CD4-positive, CD25-positive, alpha-beta regulatory T cell (primary cell): ENCODE measurements around the gene GCLM. TPM values are rescaled to one million over a fixed set of nuclear protein-coding genes. Genes with fewer than 3 reads are reported as not detected.

Source experiments
- ATAC-seq, 2 donors: fragments of 150-1000 bp; cut with Tn5 transposase; one replicate each; pipeline ENCODE4 v1.10.0; 2021; ENCODE audit warnings: low read depth in 2 of 2, moderate number of reproducible peaks in 2 of 2, moderate library complexity in 1 of 2
- DNase-seq, 3 donors: peaks; one replicate each; pipeline versions ENCODE4 v3.0.0 to v3.0.0-alpha.2; 2012 to 2022; ENCODE audit warnings: mixed read lengths in 1 of 3
- H3K27ac ChIP-seq: one replicate; pipeline ENCODE4 v1.7.0; 2013; ENCODE audit warnings: mild to moderate bottlenecking, low read length; ENCODE audit not compliant: insufficient read depth, poor library complexity, severe bottlenecking
- H3K27me3 ChIP-seq: one replicate; pipeline ENCODE4 v1.7.0; 2013; ENCODE audit warnings: low read length; ENCODE audit not compliant: control insufficient read depth, insufficient read depth
- H3K36me3 ChIP-seq: one replicate; pipeline ENCODE4 v1.7.0; 2013; ENCODE audit warnings: mild to moderate bottlenecking, low read length, moderate library complexity; ENCODE audit not compliant: control insufficient read depth, insufficient read depth
- H3K4me1 ChIP-seq: 2 replicates; pipeline ENCODE4 v1.7.0; 2013; ENCODE audit warnings: mild to moderate bottlenecking, low read length; ENCODE audit not compliant: insufficient read depth, control insufficient read depth, poor library complexity, severe bottlenecking
- H3K4me3 ChIP-seq: one replicate; pipeline ENCODE4 v1.7.0; 2013; ENCODE audit warnings: low read depth, mild to moderate bottlenecking, low read length, moderate library complexity
- H3K9me3 ChIP-seq, 2 experiments: 1 replicate in 1 of 2; 2 replicates in 1 of 2; pipeline ENCODE4 v1.7.0; 2013; ENCODE audit warnings: low read length in 2 of 2, mild to moderate bottlenecking in 1 of 2, moderate library complexity in 1 of 2; ENCODE audit not compliant: control insufficient read depth in 2 of 2
- H3K27ac Mint-ChIP-seq, 3 donors: one replicate each; pipeline ENCODE4 v1.8.0; 2020 to 2022; ENCODE audit warnings: mild to moderate bottlenecking in 3 of 3, mixed read lengths in 3 of 3, moderate library complexity in 2 of 3
- H3K27me3 Mint-ChIP-seq: one replicate; pipeline ENCODE4 v1.8.0; 2022; ENCODE audit warnings: mild to moderate bottlenecking, mixed read lengths
- H3K36me3 Mint-ChIP-seq: one replicate; pipeline ENCODE4 v1.8.0; 2020; ENCODE audit warnings: mixed read lengths
- H3K4me1 Mint-ChIP-seq, 4 donors: one replicate each; pipeline ENCODE4 v1.8.0; 2020 to 2022; ENCODE audit warnings: mixed read lengths in 4 of 4, mild to moderate bottlenecking in 1 of 4
- H3K4me3 Mint-ChIP-seq, 4 donors: one replicate each; pipeline ENCODE4 v1.8.0; 2020 to 2022; ENCODE audit warnings: mild to moderate bottlenecking in 4 of 4, mixed read lengths in 4 of 4, moderate library complexity in 3 of 4
- H3K9me3 Mint-ChIP-seq, 7 donors: one replicate each; pipeline ENCODE4 v1.8.0; 2020 to 2022; ENCODE audit warnings: mixed read lengths in 7 of 7, mild to moderate bottlenecking in 3 of 7, moderate library complexity in 2 of 7
- polyA plus RNA-seq, 4 donors: library from polyadenylated mRNA; unstranded; fragments of 300-500 nt; fragmentation: Illumina TruSeq; gene quantifications; one replicate each; pipeline ENCODE4 v1.2.3, GENCODE V29; 2021
- total RNA-seq: library from RNA; stranded (reverse); gene quantifications from one replicate; pipeline ENCODE4 v1.2.3, GENCODE V29; 2022

GCLM gene
- total and polyA plus RNA-seq, 5 donors from 2014 or later: 5.5 to 17.3 (median 8.6) TPM

DNA sequence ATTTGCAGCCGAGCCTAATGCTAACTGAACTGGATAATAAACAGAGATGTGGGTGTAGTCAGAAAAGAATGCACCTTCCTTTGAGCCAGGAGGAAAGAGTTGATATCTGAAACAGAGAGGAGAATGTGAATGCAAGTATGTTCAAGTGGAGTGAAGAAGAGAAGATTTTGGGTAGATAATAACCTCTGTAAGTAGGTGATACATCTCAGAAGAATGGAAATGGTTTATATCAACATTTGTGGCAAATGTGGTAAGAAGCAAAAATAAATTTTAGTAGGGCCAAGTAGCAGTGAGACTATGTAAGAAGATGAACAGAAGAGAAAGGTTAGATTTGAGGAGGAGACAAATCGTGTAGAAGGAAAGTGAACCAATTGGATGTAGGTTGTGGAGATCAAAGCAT is 28.5 kb downstream of the GCLM start:
- peaks cover 17 to 41% (median 30%) of the 10 kb centered on the region in 4 donors for H3K4me1 Mint-ChIP-seq
- peaks cover 33% of the 10 kb centered on the region for H3K4me1 ChIP-seq
- peak overlapping the region; percentile 25 to 76 (median 48) for H3K4me3 Mint-ChIP-seq
- no peak overlapping the region for H3K27ac ChIP-seq
- H3K4me3 ChIP-seq: no peak overlapping the region
- H3K9me3 ChIP-seq: no peaks in the 10 kb centered on the region
- peaks cover 13% of the 10 kb centered on the region for H3K36me3 ChIP-seq
- H3K27me3 ChIP-seq: no peaks in the 10 kb centered on the region
- ATAC-seq: no peak
- peaks cover 0 to 2% (median 0%) of the 10 kb centered on the region in 7 donors for H3K9me3 Mint-ChIP-seq
- H3K27ac Mint-ChIP-seq: peak overlapping the region; percentile 8 to 89 (median 71)
- H3K27me3 Mint-ChIP-seq: no peaks in the 10 kb centered on the region
- no peak for DNase-seq
- H3K36me3 Mint-ChIP-seq: peaks cover 14% of the 10 kb centered on the region

DNA sequence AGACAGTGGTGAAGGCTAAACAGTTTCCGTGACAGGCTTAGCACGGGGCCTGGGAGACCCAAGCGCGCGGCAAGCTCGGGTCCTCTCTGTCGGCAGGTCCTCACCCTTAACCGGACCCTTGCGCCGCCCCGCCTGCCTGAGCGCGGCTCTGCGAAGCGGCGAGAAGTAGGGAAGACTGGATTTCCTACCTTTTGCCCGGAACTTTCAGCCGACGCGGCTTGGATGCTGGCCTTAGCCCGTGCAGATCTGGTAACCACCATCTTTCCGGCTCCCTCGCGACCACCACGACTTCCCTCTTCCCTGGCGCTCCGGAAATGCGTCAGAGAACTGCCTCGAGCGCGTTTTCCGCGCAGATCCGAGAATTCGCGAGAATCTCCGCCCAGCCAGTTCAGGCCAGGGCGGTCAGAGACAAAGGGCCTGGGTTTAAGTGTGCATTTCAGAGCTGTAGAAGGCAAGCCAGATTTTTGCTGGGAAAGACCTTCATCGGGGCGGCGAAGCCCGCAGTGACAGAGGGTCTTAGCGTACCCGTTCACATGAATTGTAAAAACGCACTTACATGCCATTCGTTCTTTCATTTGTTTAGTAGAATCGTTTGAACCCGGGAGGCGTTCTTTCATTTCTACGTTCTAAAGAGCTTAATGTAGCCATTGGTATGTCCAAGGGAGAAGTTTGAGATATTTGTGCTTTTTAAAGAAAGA is 30.2 kb downstream of the GCLM start, which contains the start of gene DNTTIP2:
TSS of gene DNTTIP2 (minus strand) at position 318 of the 698 bp plus-strand sequence. CDS start at position 260, 58 bp downstream.
- peak within 1 kb of the TSS; percentile 91 for H3K27ac ChIP-seq
- H3K36me3 ChIP-seq: peaks cover 30% of the 10 kb centered on the region
- H3K27me3 ChIP-seq: no peaks in the 10 kb centered on the region
- H3K4me3 Mint-ChIP-seq: peak within 1 kb of the TSS; percentile 92 to 100 (median 98)
- peaks cover 33% of the 10 kb centered on the region for H3K4me1 ChIP-seq
- peaks cover 29% of the 10 kb centered on the region for H3K36me3 Mint-ChIP-seq
- ATAC-seq (peak; percentile 90), DNase-seq (peak; percentile 80 to 94 (median 86))
- H3K27ac Mint-ChIP-seq: peak within 1 kb of the TSS; percentile 92 to 99 (median 99)
- H3K27me3 Mint-ChIP-seq: no peaks in the 10 kb centered on the region
- H3K9me3 ChIP-seq: no peaks in the 10 kb centered on the region
- H3K4me1 Mint-ChIP-seq: peaks cover 17 to 56% (median 42%) of the 10 kb centered on the region in 4 donors
- peak within 1 kb of the TSS; percentile 100 for H3K4me3 ChIP-seq
- peaks cover 0 to 2% (median 0%) of the 10 kb centered on the region in 7 donors for H3K9me3 Mint-ChIP-seq

DNA sequence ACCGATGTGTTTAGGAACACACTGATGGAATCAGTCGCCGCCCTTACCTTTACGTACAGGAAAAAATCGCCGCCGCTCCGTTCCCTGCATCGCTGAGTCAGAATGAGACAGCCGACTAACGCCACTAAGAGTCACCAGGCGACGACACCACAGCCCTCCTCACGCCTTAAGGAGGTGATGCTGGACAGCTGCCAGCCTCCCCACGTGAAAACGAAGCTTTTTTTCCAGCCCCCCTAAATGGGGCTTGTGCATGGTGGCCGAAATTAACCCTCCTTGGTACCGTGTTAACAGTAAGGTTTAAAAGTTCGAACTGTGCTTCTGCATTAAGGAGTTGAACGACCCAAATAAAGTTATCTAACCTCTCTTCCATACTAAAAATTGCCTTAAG is 30.7 kb downstream of the GCLM start:
- Mint-ChIP-seq H3K27ac (peak overlapping the region; percentile 92 to 99 (median 99)), H3K36me3 (peaks cover 32% of the 10 kb centered on the region), H3K9me3 (peaks cover 0 to 2% (median 0%) of the 10 kb centered on the region in 7 donors), H3K4me1 (peaks cover 17 to 59% (median 43%) of the 10 kb centered on the region in 4 donors), H3K27me3 (no peaks in the 10 kb centered on the region), H3K4me3 (peak overlapping the region; percentile 92 to 100 (median 98))
- DNase-seq (peak in 2 of 3 donors; percentile 39 to 49), ATAC-seq (peak; percentile 27 to 33)
- Histone ChIP-seq H3K4me3 (peak overlapping the region; percentile 100), H3K4me1 (peaks cover 33% of the 10 kb centered on the region), H3K27ac (peak overlapping the region; percentile 91), H3K36me3 (peaks cover 36% of the 10 kb centered on the region), H3K27me3 (no peaks in the 10 kb centered on the region), H3K9me3 (no peaks in the 10 kb centered on the region)

DNA sequence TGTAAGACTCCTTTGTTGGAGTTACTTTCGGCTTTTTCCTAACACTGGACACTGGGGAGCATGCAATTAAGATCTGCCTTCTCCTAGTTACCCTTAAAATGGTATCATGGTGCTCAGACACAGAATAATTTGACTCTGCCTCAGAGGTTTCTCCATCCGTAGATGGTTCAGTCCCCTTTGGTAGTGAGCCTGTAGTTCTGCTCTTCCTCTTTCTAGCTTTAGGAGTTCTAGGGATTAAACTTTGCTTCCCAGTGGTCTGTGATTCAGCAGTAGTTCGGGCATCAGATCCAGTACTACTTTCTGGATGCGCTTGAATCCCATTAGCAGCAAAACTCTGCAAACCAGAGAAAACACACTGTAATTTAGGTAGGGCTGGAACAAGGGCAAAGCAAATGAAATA is 31.7 kb downstream of the GCLM start:
- no peaks in the 10 kb centered on the region for H3K9me3 ChIP-seq
- peak overlapping the region; percentile 92 to 100 (median 98) for H3K4me3 Mint-ChIP-seq
- peaks cover 33% of the 10 kb centered on the region for H3K4me1 ChIP-seq
- peaks cover 0 to 2% (median 0%) of the 10 kb centered on the region in 7 donors for H3K9me3 Mint-ChIP-seq
- H3K36me3 ChIP-seq: peaks cover 45% of the 10 kb centered on the region
- no peaks in the 10 kb centered on the region for H3K27me3 ChIP-seq
- H3K4me3 ChIP-seq: peak overlapping the region; percentile 100
- H3K36me3 Mint-ChIP-seq: peaks cover 30% of the 10 kb centered on the region
- ATAC-seq (no peak), DNase-seq (no peak)
- peak overlapping the region in 2 of 3 donors; percentile 99 for H3K27ac Mint-ChIP-seq
- H3K4me1 Mint-ChIP-seq: peaks cover 13 to 56% (median 43%) of the 10 kb centered on the region in 4 donors
- H3K27ac ChIP-seq: peak overlapping the region; percentile 91
- H3K27me3 Mint-ChIP-seq: no peaks in the 10 kb centered on the region

DNA sequence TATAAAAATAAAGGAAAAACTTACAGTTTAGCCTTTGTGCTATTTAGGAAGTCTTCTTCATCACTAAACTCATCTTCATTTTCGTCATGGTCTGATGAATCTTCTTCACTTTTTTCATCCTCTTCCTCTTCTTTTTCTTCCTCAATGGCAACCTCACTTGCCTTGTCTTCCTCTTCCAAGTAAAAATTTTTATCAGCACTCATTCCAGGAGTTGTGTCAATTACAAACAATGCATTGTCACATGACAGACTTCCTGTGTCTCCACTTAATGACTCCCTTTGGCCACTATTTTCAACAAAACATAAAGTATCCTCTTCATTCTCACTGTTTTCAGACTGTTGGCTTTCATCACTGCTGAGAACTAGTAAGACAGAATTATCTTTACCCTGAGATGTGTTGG is 33.0 kb downstream of the GCLM start:
- Mint-ChIP-seq H3K9me3 (peaks cover 0 to 2% (median 0%) of the 10 kb centered on the region in 7 donors), H3K4me3 (peak overlapping the region; percentile 69 to 98 (median 95)), H3K4me1 (peaks cover 13 to 56% (median 43%) of the 10 kb centered on the region in 4 donors), H3K36me3 (peaks cover 41% of the 10 kb centered on the region), H3K27ac (peak overlapping the region in 2 of 3 donors; percentile 21 to 99), H3K27me3 (no peaks in the 10 kb centered on the region)
- no peak for ATAC-seq
- DNase-seq: no peak
- Histone ChIP-seq H3K9me3 (no peaks in the 10 kb centered on the region), H3K4me3 (peak overlapping the region; percentile 100), H3K36me3 (peaks cover 58% of the 10 kb centered on the region), H3K27ac (no peak overlapping the region), H3K27me3 (no peaks in the 10 kb centered on the region), H3K4me1 (peaks cover 33% of the 10 kb centered on the region)

DNA sequence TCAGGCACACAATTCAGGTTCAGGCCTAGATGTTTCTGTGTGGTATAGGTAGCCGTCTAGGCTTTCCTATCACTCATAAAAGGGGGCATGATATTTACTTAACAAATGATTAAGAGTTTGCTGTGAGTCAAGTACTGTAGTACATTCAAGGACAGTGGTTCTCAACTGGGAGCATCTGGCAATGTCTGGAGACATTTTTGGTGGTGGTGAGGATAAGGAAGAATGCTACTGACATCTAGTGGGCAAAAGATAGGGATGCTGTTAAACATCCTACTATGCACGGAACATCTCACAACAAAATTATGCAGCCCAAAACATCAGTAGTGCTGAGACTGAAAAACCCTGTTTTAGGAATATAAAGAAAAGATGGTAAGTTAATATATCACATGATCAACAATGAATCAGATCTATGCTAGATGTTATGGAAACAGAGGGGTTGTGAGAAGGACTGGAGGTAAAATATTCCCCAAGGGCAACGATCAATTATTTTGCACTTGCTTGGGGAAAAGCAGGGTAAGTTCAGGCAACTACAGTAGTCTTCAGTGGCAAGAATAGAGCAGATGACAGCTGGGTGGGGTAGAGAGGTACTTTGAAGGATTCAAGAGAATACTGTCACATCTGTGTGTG is 35.1 kb downstream of the GCLM start:
- peaks cover 10 to 48% (median 37%) of the 10 kb centered on the region in 4 donors for H3K4me1 Mint-ChIP-seq

DNA sequence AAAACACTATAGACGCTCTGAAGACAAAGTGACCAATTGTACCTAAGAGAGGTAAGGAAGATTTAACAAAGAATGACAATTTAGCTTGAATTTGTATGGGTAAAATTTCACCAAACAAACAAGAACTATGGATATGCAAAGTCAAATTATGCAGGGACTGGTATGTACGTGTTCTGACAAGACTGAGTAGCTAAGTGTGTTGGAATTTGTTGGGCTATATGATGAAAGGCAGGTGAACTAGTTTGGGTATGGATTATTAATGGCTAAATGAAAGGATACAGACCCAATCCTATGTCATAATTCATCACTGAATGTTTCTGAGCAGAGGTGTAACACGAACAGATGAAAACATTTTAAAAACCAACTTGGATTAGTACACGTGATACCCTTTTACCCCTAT is 37.9 kb downstream of the GCLM start:
- peaks cover 15 to 24% (median 21%) of the 10 kb centered on the region in 4 donors for H3K4me1 Mint-ChIP-seq
- H3K36me3 ChIP-seq: peaks cover 87% of the 10 kb centered on the region
- no peak overlapping the region for H3K27ac Mint-ChIP-seq
- no peaks in the 10 kb centered on the region for H3K9me3 Mint-ChIP-seq
- ATAC-seq (no peak), DNase-seq (no peak)
- H3K9me3 ChIP-seq: no peaks in the 10 kb centered on the region
- no peaks in the 10 kb centered on the region for H3K27me3 Mint-ChIP-seq
- H3K27ac ChIP-seq: no peak overlapping the region
- H3K4me3 Mint-ChIP-seq: no peak overlapping the region
- no peak overlapping the region for H3K4me3 ChIP-seq
- H3K27me3 ChIP-seq: no peaks in the 10 kb centered on the region
- peaks cover 6% of the 10 kb centered on the region for H3K4me1 ChIP-seq
- H3K36me3 Mint-ChIP-seq: peaks cover 59% of the 10 kb centered on the region

More for the DNA sequence above, 35.1 kb downstream of the GCLM start:
- Mint-ChIP-seq H3K36me3 (peaks cover 55% of the 10 kb centered on the region), H3K9me3 (no peaks in the 10 kb centered on the region), H3K27ac (peak overlapping the region in 1 of 3 donors; percentile 3), H3K27me3 (no peaks in the 10 kb centered on the region), H3K4me3 (peak overlapping the region in 3 of 4 donors; percentile 1 to 35 (median 29))
- peaks cover 28% of the 10 kb centered on the region for H3K4me1 ChIP-seq
- H3K9me3 ChIP-seq: no peaks in the 10 kb centered on the region
- no peak overlapping the region for H3K4me3 ChIP-seq
- peak in 2 of 3 donors; percentile 53 to 57 for DNase-seq
- H3K36me3 ChIP-seq: peaks cover 79% of the 10 kb centered on the region
- H3K27ac ChIP-seq: no peak overlapping the region
- no peak for ATAC-seq
- H3K27me3 ChIP-seq: no peaks in the 10 kb centered on the region
